HCT116 (cell line): Measurements from ENCODE around the gene MAMSTR. TPM values are rescaled to one million over a fixed set of nuclear protein-coding genes. Genes with fewer than 3 reads are reported as not detected.
A peak's percentile ranks its signal among the peaks of the same experiment; 100 is the strongest.

ENCODE experiments used
- ATAC-seq: fragments of 200-7000 bp; cut with Tn5 transposase; 2 replicates; pipeline ENCODE4 v1.9.1; 2020; ENCODE audit warnings: mild to moderate bottlenecking, moderate library complexity
- BruUV-seq: library from RNA; stranded (reverse); fragments of 400-500 nt; replicated peaks from 2 replicates; lab custom pipeline; 2021; lab: Mats Ljungman, UMichigan
- CTCF ChIA-PET: fragments of 300-600 bp; sonication (Branson Sonifier 250); formaldehyde crosslinking; loops from one replicate; lab custom pipeline; 2021; ENCODE audit warnings: antibody characterized with exemption; lab: Charles Lee
- POLR2A ChIA-PET: fragments of 300-600, 350-600 bp; sonication (Branson Sonifier 250); formaldehyde crosslinking; loops from one replicate; lab custom pipeline; 2021; ENCODE audit warnings: antibody characterized with exemption; lab: Charles Lee
- RAD21 ChIA-PET, 2 experiments: fragments of 300-600 bp; sonication (Branson Sonifier 250); formaldehyde crosslinking; loops; one replicate each; lab custom pipeline; 2023; ENCODE audit warnings: low total read pairs in 2 of 2; ENCODE audit not compliant: uncharacterized antibody in 2 of 2, unreplicated experiment in 2 of 2, low non-redundant PET in 1 of 2; lab: Charles Lee
- DNase-seq: peaks from one replicate; pipeline ENCODE4 v3.0.0-alpha.2; 2010; ENCODE audit warnings: low read depth, low spot score
- H2AFZ ChIP-seq: fragments of 200-600 bp; shearing (Covaris generic), sonication (generic); 2 replicates; pipeline ENCODE4 v1.6.1; 2017; ENCODE audit warnings: low read depth, mixed run types, mixed read lengths, antibody characterized with exemption, low read length; ENCODE audit not compliant: poor library complexity, severe bottlenecking
- H3K27ac ChIP-seq: 2 replicates; pipeline ENCODE4 v1.5.1; 2012; ENCODE audit warnings: low read depth, low read length
- H3K27me3 ChIP-seq: fragments of 200-600 bp; sonication (generic); 2 replicates; pipeline ENCODE4 v1.6.1; 2016; ENCODE audit warnings: mixed run types, low read length, mixed read lengths; ENCODE audit not compliant: insufficient read depth
- H3K36me3 ChIP-seq, 2 experiments: fragments of 200-500 bp in 1 of 2; fragments of 200-600 bp in 1 of 2; sonication (Bioruptor generic) in 1 of 2; sonication (generic) in 1 of 2; 2 replicates each; pipeline versions ENCODE4 v1.5.1 to v1.6.1; 2014 to 2016; ENCODE audit warnings: low read length in 2 of 2, inconsistent platforms in 1 of 2, mixed read lengths in 1 of 2, mixed run types in 1 of 2; ENCODE audit not compliant: insufficient read depth in 2 of 2, control insufficient read depth in 1 of 2
- H3K4me1 ChIP-seq, 2 experiments: fragments of 200-600 bp in 1 of 2; sonication (generic) in 1 of 2; 2 replicates each; pipeline versions ENCODE4 v1.5.1 to v1.6.1; 2012 to 2017; ENCODE audit warnings: low read length in 2 of 2, inconsistent platforms in 1 of 2, mild to moderate bottlenecking in 1 of 2, mixed read lengths in 1 of 2, mixed run types in 1 of 2, moderate library complexity in 1 of 2; ENCODE audit not compliant: insufficient read depth in 2 of 2, control insufficient read depth in 1 of 2
- H3K4me2 ChIP-seq: fragments of 200-600 bp; sonication (generic); 2 replicates; pipeline ENCODE4 v1.6.1; 2017; ENCODE audit warnings: mixed run types, low read length, mixed read lengths
- H3K4me3 ChIP-seq, 2 experiments: fragments of 200-600 bp in 1 of 2; sonication (generic) in 1 of 2; replicated peaks in 1 of 2; 2 replicates each; pipeline ENCODE4 v1.5.1; 2011 to 2016; ENCODE audit warnings: low read length in 2 of 2, control low read depth in 1 of 2, low read depth in 1 of 2, mild to moderate bottlenecking in 1 of 2, mixed read lengths in 1 of 2, mixed run types in 1 of 2
- H3K79me2 ChIP-seq: fragments of 200-600 bp; sonication (generic); 2 replicates; pipeline ENCODE4 v1.6.1; 2017; ENCODE audit warnings: mild to moderate bottlenecking, mixed run types, low read length, moderate library complexity, mixed read lengths; ENCODE audit not compliant: insufficient read depth
- H3K9ac ChIP-seq: fragments of 200-600 bp; sonication (generic); 2 replicates; pipeline ENCODE4 v1.6.1; 2016; ENCODE audit warnings: low read length, mixed read lengths
- H3K9me2 ChIP-seq: fragments of 200-600 bp; sonication (generic), shearing (Covaris generic); 2 replicates; pipeline ENCODE4 v1.6.1; 2017; ENCODE audit warnings: mixed run types, mild to moderate bottlenecking, moderate library complexity; ENCODE audit not compliant: insufficient read depth
- H3K9me3 ChIP-seq, 2 experiments: fragments of 200-500 bp in 1 of 2; fragments of 200-600 bp in 1 of 2; sonication (Bioruptor generic) in 1 of 2; sonication (generic) in 1 of 2; 2 replicates each; pipeline ENCODE4 v1.6.1; 2014 to 2017; ENCODE audit warnings: low read length in 2 of 2, mixed read lengths in 2 of 2, inconsistent platforms in 1 of 2, low read depth in 1 of 2, mild to moderate bottlenecking in 1 of 2, mixed run types in 1 of 2, moderate library complexity in 1 of 2; ENCODE audit not compliant: control insufficient read depth in 1 of 2, insufficient read depth in 1 of 2
- H4K20me1 ChIP-seq: fragments of 200-600 bp; sonication (generic), shearing (Covaris generic); 2 replicates; pipeline ENCODE4 v1.6.1; 2017; ENCODE audit warnings: mixed run types, mild to moderate bottlenecking, moderate library complexity; ENCODE audit not compliant: insufficient read depth
- EGR1 ChIP-seq: IDR thresholded peaks from 2 replicates; pipeline ENCODE4 v1.6.1; 2012; ENCODE audit warnings: low read depth
- SP1 ChIP-seq: IDR thresholded peaks from 2 replicates; pipeline ENCODE4 v1.6.1; 2012; ENCODE audit warnings: low read depth
- SRF ChIP-seq: IDR thresholded peaks from 2 replicates; pipeline ENCODE4 v1.6.1; 2012; ENCODE audit warnings: low read depth
- TCF7L2 ChIP-seq: IDR thresholded peaks from 2 replicates; pipeline ENCODE4 v1.7.0; 2011; ENCODE audit warnings: borderline replicate concordance, inconsistent platforms; ENCODE audit not compliant: insufficient read depth, insufficient read length; ENCODE audit errors: extremely low read depth
- intact Hi-C: fragments of 100-400 bp; cut with micrococcal nuclease; formaldehyde crosslinking; loops from 2 replicates; pipeline ENCODE4 v1.10.0; 2022
- total RNA-seq: library from RNA; stranded (reverse); gene quantifications from one replicate; pipeline ENCODE4 v1.2.1, GENCODE V29; 2021; ENCODE audit not compliant: unreplicated experiment
- TF ChIP-seq, protein P1 (sequence below): IDR thresholded peaks from 2 replicates; pipeline ENCODE4 v1.6.1; 2011; ENCODE audit warnings: mild to moderate bottlenecking, low read length, moderate library complexity; ENCODE audit not compliant: insufficient replicate concordance; ENCODE audit errors: extremely low read depth
- TF ChIP-seq, protein P2 (sequence below): IDR thresholded peaks from 2 replicates; pipeline ENCODE4 v1.6.1; 2012
- TF ChIP-seq, protein P3 (sequence below): IDR thresholded peaks from 2 replicates; pipeline ENCODE4 v1.6.1; 2012
- TF ChIP-seq, protein P4 (sequence below): IDR thresholded peaks from 2 replicates; pipeline ENCODE4 v1.6.1; 2012; ENCODE audit warnings: low read depth

MAMSTR gene
- total RNA-seq, 1 experiment from 2014 or later = 1.3 TPM

DNA sequence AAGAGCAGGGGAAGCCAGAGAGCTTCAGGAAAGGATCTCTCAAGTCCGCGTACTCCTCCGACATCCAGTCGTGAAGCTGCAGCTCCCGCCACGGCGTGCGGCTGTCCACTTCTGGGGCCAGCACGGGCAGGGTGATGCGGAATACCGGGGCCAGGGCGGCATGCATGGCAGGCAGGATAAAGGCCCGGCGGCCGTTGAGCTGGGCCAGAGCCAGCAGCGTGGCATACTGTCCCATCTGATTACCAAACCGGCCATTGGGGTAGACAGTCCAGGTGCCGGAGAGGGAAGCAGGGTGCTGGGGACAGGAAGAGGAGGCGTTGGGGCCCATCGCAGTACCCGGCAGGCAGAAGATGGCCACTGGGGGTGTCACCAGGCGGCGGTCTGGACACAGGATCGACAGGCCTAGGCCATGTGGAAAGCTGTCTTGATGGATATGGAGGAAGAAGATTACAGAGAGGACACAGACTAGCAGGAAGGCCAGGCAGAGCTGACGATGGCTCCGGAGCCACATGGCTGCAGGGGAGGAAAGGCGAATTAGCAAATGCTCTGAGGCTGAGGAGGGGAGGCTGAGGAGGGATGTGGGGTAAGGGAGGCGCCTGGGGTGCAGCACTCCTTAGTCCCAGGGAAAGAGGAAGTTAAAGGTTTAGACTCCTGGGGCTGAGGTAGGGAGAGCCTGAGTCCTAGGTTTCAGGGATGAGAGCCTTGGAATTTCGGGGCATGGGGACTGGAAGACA is 31.4 kb upstream of the MAMSTR start:
- TF ChIP-seq, protein P1, sequence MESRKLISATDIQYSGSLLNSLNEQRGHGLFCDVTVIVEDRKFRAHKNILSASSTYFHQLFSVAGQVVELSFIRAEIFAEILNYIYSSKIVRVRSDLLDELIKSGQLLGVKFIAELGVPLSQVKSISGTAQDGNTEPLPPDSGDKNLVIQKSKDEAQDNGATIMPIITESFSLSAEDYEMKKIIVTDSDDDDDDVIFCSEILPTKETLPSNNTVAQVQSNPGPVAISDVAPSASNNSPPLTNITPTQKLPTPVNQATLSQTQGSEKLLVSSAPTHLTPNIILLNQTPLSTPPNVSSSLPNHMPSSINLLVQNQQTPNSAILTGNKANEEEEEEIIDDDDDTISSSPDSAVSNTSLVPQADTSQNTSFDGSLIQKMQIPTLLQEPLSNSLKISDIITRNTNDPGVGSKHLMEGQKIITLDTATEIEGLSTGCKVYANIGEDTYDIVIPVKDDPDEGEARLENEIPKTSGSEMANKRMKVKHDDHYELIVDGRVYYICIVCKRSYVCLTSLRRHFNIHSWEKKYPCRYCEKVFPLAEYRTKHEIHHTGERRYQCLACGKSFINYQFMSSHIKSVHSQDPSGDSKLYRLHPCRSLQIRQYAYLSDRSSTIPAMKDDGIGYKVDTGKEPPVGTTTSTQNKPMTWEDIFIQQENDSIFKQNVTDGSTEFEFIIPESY = no peak
- no peak for TF ChIP-seq TCF7L2
- TF ChIP-seq, protein P2, sequence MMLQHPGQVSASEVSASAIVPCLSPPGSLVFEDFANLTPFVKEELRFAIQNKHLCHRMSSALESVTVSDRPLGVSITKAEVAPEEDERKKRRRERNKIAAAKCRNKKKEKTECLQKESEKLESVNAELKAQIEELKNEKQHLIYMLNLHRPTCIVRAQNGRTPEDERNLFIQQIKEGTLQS = no peak
- Histone ChIP-seq H3K27ac (peak overlapping the region; percentile 84), H3K36me3 (peaks cover 14 to 27% of the 10 kb centered on the region in 2 experiments; a peak in 3 of 4 replicates), H3K4me2 (peak overlapping the region; percentile 88), H3K4me1 (peaks cover 23 to 47% of the 10 kb centered on the region in 2 experiments), H2AFZ (no peak overlapping the region), H3K4me3 (peak overlapping the region; percentile 78 to 95), H3K9me2 (no peaks in the 10 kb centered on the region), H3K9me3 (no peaks in the 10 kb centered on the region), H3K9ac (peak overlapping the region; percentile 85), H3K79me2 (peaks cover 43% of the 10 kb centered on the region), H3K27me3 (no peaks in the 10 kb centered on the region), H4K20me1 (no peaks in the 10 kb centered on the region)
- BruUV-seq = no TSS peak
- ATAC-seq (no peak), DNase-seq (no peak)
- ChIA-PET CTCF (no interaction called here), RAD21 (no interaction called here), POLR2A (interaction anchor here (1.5 kb wide), 1 partner anchor 12 kb away, joined by 4 read pairs; no protein-coding TSS in a partner anchor)
- intact Hi-C loops = no loop called here

DNA sequence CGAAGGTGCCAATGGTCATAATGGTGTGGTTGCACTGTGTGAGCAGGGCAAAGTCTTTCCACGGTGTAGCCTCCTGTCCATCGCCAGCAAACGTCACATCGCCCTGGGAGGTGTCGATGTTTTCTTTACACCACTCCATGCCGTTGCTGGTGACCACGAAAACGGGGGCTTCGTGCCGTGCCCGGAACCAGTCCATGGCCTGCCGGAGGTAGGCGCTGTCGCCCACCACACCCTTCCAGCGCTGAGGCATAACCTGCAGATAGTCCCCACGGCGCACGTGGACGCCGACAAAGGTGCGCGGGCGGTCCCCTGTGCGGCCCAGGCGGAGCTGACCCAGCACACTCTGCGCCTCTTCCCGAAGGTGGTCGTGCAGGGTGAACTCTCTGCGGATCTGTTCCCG is 30.8 kb upstream of the MAMSTR start:
- ATAC-seq (no peak), DNase-seq (no peak)
- Histone ChIP-seq H3K4me1 (peaks cover 19 to 42% of the 10 kb centered on the region in 2 experiments), H3K36me3 (peaks cover 14 to 27% of the 10 kb centered on the region in 2 experiments; a peak in 3 of 4 replicates), H3K79me2 (peaks cover 43% of the 10 kb centered on the region), H4K20me1 (no peaks in the 10 kb centered on the region), H2AFZ (no peak overlapping the region), H3K4me2 (no peak overlapping the region), H3K9ac (no peak overlapping the region), H3K9me2 (no peaks in the 10 kb centered on the region), H3K9me3 (no peaks in the 10 kb centered on the region), H3K27ac (no peak overlapping the region; the same call in 1 of the 2 replicates), H3K27me3 (no peaks in the 10 kb centered on the region), H3K4me3 (no peak overlapping the region)
- CTCF ChIA-PET = no interaction called here
- RAD21 ChIA-PET = no interaction called here
- intact Hi-C loops = no loop called here
- BruUV-seq = no TSS peak
- POLR2A ChIA-PET = no interaction called here
- TF ChIP-seq, protein P1 = no peak
- TF ChIP-seq, protein P3, sequence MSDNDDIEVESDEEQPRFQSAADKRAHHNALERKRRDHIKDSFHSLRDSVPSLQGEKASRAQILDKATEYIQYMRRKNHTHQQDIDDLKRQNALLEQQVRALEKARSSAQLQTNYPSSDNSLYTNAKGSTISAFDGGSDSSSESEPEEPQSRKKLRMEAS = no peak
- TF ChIP-seq EGR1 = no peak
- no peak for TF ChIP-seq SRF
- no peak for TF ChIP-seq SP1
- TF ChIP-seq, protein P2 = no peak
- TF ChIP-seq, protein P4, sequence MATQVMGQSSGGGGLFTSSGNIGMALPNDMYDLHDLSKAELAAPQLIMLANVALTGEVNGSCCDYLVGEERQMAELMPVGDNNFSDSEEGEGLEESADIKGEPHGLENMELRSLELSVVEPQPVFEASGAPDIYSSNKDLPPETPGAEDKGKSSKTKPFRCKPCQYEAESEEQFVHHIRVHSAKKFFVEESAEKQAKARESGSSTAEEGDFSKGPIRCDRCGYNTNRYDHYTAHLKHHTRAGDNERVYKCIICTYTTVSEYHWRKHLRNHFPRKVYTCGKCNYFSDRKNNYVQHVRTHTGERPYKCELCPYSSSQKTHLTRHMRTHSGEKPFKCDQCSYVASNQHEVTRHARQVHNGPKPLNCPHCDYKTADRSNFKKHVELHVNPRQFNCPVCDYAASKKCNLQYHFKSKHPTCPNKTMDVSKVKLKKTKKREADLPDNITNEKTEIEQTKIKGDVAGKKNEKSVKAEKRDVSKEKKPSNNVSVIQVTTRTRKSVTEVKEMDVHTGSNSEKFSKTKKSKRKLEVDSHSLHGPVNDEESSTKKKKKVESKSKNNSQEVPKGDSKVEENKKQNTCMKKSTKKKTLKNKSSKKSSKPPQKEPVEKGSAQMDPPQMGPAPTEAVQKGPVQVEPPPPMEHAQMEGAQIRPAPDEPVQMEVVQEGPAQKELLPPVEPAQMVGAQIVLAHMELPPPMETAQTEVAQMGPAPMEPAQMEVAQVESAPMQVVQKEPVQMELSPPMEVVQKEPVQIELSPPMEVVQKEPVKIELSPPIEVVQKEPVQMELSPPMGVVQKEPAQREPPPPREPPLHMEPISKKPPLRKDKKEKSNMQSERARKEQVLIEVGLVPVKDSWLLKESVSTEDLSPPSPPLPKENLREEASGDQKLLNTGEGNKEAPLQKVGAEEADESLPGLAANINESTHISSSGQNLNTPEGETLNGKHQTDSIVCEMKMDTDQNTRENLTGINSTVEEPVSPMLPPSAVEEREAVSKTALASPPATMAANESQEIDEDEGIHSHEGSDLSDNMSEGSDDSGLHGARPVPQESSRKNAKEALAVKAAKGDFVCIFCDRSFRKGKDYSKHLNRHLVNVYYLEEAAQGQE = no peak
